Activated naive CD8-positive, alpha-beta T cell treated with anti-CD3 and anti-CD28 coated beads, Interleukin-2, amount 50 U/mL, for 16 hours (primary cell): ENCODE data around the gene TNS4.

Source experiments
- DNase-seq: peaks from one replicate; pipeline ENCODE4 v3.0.0-alpha.2; 2020; ENCODE audit warnings: low read depth, low spot score

Gene TNS4

DNA sequence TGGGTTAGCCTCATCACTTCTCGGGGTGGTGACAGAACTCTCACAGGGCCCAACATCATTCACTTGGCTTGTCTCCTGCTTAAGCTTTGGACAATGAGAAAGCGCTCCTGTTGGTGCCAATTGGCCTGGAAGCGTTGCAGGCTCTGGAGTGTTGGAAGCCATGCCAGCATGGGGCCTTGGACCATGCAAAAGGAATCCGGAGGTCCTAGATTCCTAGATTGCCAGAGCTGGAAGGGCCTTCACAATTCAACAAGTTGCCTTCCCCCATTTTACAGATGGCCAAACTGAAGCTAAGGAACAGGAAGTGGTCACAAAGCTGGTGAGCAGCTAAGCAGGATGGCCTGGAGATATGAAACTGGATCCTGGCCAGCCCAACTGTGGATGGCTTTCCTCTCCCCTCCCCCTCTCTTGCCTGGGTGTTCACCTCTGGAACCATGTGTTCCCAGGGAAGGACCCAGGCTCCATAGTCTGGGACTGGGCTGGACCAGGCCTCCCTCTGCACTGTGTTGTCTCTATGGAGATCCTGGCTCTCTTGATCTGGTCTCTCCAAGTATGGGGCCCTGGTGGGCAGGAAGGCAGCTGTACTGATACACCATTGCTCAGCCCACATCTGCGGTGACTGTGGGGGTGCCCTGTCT lies 64.2 kb downstream of the TNS4 start:
- no peak for DNase-seq

DNA sequence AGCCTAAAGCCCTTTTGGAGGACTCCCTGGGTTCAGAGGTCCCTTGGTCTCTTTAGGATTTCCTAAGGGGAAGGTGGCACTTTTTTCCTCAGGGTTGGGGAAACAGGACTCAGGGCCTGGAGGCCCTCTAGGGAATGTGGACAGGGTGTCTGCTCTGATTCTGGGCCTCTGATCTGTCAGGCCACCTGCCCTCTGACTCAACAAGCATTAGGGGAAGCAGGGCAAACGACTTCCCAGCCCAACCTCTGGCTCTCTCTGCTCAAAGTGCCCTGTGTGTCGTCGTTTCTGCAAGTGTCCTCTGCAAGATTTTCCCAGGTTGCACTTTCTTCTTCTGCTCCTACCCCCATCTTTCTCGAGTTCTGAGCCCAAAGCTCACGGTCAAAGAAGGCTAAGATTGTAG lies 64.8 kb downstream of the TNS4 start:
- no peak for DNase-seq

DNA sequence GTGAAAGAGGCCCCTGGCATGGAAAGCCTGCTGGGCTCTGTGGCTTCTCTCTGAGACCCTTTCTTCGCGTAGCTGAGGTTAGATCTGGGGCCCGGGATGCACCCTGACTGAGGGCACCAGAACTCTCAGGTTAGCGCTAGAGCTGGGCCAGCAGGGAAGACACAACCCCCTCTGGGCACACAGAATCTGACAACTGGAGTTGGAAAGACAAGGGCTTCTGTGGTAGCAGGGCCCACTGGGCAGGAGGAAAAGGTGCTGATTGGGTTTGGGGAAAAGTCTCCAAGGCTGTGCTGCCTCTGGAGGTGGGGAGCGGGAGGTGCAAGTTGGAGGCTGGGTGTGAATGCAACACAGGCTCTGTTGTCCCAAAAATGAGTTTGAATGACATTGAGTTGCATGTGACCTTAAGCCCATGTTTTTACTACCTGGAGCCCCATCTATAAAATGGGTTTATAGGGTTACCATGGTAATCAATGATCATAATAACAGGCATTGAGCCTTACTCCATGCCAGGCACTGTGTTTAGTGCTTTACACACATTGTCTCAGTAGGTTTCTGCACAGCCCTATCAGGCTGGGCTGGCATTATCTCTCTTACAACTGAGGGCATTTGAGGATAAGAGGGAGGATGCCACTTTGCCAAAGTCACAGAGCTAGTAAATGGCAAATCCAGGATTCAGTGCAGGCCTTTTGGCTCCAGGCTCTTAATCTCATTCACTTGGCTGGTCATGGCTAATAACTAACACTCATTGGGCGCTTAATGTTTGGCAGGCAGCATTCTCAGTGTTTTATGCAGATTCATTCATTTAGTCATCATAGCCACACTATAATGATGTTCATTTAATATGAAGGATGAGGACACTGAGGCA lies 67.6 kb downstream of the TNS4 start:
- DNase-seq, result no peak

DNA sequence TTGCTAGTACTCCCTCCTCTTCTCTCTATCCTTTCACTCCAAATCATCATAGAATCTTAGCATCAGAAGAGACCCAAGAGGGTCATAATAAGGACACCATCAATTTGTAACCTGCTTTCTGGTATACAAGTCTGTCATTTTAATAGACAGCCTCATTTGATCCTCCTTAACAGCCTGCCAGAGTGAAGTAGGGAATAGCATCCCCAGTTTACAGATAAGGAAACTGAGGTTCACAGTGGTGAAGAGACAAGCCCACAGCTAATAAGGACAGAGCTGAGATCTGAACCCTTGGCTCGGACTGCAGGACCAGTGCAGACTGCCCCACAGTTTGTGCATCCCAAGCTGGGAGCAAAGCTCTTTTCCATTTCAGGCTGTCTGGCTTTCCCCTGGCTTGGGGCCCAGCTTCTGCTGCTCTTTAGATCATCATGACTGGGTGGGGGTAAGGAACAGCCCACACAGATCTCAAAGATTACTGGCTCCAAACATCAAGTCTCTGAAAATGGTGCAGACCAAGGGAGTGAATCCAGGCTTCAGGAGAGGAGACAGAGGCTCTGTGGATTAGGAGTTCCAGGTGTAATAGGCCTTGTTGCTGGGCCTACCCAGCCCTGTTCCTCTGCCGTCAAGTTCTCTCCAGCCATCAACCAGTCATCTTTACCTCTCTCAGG lies 68.4 kb downstream of the TNS4 start:
- no peak for DNase-seq

DNA sequence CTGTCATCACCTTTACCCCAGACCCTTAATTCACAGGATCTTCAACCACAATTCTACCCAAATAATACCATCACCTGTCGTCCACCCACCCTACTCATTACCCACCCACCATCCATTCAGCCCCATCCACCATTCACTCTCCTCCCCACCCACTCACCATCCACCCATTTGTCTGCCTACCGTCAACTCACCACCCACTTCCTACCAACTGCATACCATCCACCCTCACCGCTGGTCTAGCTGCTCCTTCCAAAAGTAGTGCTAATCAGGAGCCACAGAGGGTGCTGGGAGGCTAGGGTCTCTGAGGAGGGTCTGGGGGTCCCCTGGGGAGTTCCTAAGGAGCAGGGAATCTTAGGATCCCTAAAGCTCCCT lies 70.2 kb downstream of the TNS4 start:
- no peak for DNase-seq

DNA sequence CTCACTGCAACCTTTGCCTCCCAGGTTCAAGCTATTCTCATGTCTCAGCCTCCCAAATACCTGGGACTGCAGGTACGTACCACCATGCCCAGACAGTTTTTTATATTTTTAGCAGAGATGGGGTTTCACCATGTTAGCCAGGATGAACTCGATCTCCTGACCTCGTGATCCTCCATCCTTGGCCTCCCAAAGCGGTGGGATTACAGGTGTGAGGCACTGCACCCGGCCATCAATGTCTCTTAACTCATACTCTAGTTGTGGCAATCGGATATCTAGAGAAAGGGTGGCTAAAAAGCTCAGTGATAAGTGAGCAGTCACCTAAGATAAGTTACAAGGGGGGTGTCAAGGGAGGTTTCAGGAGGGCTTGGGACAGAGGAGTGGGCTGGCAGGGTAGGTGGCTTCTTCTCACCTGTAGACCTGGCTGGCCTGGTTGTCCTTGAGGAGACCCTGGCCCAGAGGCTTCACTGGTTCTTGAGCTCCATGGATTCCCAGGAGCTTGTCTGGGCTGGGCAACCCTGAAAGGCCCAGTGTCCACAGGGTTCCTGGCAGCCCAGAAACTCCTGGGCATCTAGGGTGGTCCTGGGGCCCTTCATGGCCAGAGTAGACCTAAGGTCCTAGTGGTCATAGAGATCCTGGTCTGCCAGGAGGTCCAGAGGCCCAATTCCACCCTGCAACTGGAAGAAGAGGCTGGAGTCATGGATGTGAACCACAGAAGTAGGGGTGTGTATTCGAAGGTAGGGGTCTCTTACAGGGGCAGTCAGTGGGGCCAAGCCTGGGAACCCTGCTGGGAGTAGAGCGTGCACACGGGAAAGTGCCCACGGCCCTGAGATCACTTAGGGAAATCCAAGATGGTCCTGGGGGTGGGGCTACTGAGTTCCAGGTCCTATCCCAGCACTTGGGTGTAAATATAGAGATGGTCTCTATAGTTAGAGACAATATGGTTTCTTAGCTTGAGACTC lies 70.9 kb downstream of the TNS4 start:
- DNase-seq, result no peak

DNA sequence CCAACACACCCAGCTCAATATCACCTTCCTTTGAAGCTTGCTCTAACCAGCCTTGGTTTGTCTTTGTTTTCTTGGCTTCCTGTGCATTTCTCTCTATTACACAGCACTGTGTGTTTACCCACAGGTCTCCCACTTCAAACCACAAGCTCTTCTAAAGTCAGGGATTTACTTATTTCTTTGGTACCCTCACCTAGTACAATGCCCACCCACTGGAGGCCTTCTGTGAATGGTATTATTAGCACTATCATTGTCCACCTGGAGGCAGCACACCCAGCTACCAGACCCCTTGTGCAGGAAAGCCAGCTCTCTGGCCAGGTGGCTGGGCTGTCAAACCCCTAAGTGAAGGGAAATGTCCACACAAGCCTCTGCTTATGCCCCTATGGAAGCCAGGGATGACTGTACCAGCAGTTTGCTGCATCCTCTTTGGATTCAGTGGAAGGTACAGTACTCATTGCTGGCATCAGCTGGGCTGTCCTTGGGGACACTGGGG lies 74.4 kb downstream of the TNS4 start:
- DNase-seq, result no peak
